Right lobe of liver (tissue), 6 donors: ENCODE results near the gene COL5A3. TPM values are rescaled to one million over a fixed set of nuclear protein-coding genes. Genes with fewer than 3 reads are reported as not detected.

Experiments used
- ATAC-seq, 4 donors: fragments of 200-7000 bp; cut with Tn5 transposase; one replicate each; pipeline ENCODE4 v1.9.1; 2020; ENCODE audit warnings: mild to moderate bottlenecking in 4 of 4, moderate library complexity in 4 of 4
- DNase-seq, 3 donors: peaks; one replicate each; pipeline ENCODE4 v3.0.0-alpha.2; 2020
- H3K27ac ChIP-seq, 3 donors: fragments of 200-600 bp; one replicate each; pipeline ENCODE4 v1.8.0; 2022
- H3K27me3 ChIP-seq, 2 donors: fragments of 200-600 bp; one replicate each; pipeline ENCODE4 v1.8.0; 2022
- H3K36me3 ChIP-seq, 4 donors: fragments of 200-600 bp; sonication (generic) in 1 of 4; one replicate each; pipeline versions ENCODE4 v1.5.1 to v1.8.0; 2017 to 2022; ENCODE audit warnings: control low read depth in 1 of 4
- H3K4me1 ChIP-seq, 4 donors: fragments of 200-600 bp; sonication (generic) in 1 of 4; one replicate each; pipeline versions ENCODE4 v1.5.1 to v1.8.0; 2017 to 2022; ENCODE audit warnings: control low read depth in 1 of 4
- H3K4me3 ChIP-seq, 3 donors: fragments of 200-600 bp; one replicate each; pipeline ENCODE4 v1.8.0; 2022
- H3K9me3 ChIP-seq, 4 donors: fragments of 200-600 bp; sonication (generic) in 1 of 4; one replicate each; pipeline versions ENCODE4 v1.5.1 to v1.8.0; 2017 to 2022; ENCODE audit warnings: control low read depth in 1 of 4
- CTCF ChIP-seq, 4 donors: fragments of 200-600 bp in 3 of 4; fragments of 450-650 bp in 1 of 4; IDR thresholded peaks; one replicate each; pipeline versions ENCODE4 v1.5.1 to v1.8.0; 2016 to 2022; ENCODE audit warnings: antibody characterized with exemption in 4 of 4, mild to moderate bottlenecking in 2 of 4
- POLR2A ChIP-seq: fragments of 450-650 bp; IDR thresholded peaks from one replicate; pipeline ENCODE4 v1.6.1; 2017; ENCODE audit warnings: antibody characterized with exemption, mild to moderate bottlenecking
- WGBS: methylation state at CpG from one replicate; pipeline ENCODE4 v1.1.6; 2018; ENCODE audit warnings: low coverage, low lambda C conversion rate; ENCODE audit not compliant: insufficient coverage; ENCODE audit errors: missing lambda C conversion rate; 5-methylcytosine and 5-hydroxymethylcytosine counted together
- intact Hi-C, 2 donors: fragments of 100-400 bp; cut with DNase I; formaldehyde crosslinking; loops; one replicate each; pipeline versions ENCODE4 v1.11.2 to v1.14.1; 2022
- total RNA-seq, 6 experiments: library from RNA; depleted of rRNA in 2 of 6; stranded (reverse); fragments of >200 nt in 2 of 6; fragmentation: NEBNext Ultra II Directional in 3 of 6; extraction: Animal tissue kit (Norgen Biotek cat#: 25700) in 3 of 6; gene quantifications; one replicate each; pipeline versions ENCODE4 v1.1.0 to v1.2.4, GENCODE V29; 2016 to 2023
- donor health status: DM: no; HTN: yes; CAD: no.
- donor health status: DM: no; HTN: no; CAD: no.
- donor health status: DM: no; HTN: no; CAD: no.
- donor health status: DM: no; HTN: yes; CAD: no.
- donor health status: DM: no; HTN: yes; CAD: no.

The COL5A3 gene
- total RNA-seq, 6 experiments from 2014 or later, result 3.3 to 20.2 (median 9.4) TPM

GRCh38 chr19:9986787-9987281 lies 23.5 kb downstream of the COL5A3 start:
- no peak for TF ChIP-seq CTCF (IDR thresholded peaks at IDR 0.05)
- TF ChIP-seq POLR2A, result no peak
- DNase-seq (no peak), ATAC-seq (no peak)
- H3K4me1 ChIP-seq, result no peaks in the 10 kb centered on the region
- H3K27me3 ChIP-seq, result no peaks in the 10 kb centered on the region
- 77% methylated on average over 6 of the region's 8 CpGs for WGBS
- no peaks in the 10 kb centered on the region for H3K9me3 ChIP-seq
- H3K36me3 ChIP-seq, result no peaks in the 10 kb centered on the region
- H3K4me3 ChIP-seq, result no peak overlapping the region
- intact Hi-C loops, result no loop called here
- H3K27ac ChIP-seq, result no peak overlapping the region

- H3K36me3 ChIP-seq, result no peaks in the 10 kb centered on the region
- 86% methylated on average over 8 of the region's 8 CpGs for WGBS
- H3K4me1 ChIP-seq, result no peaks in the 10 kb centered on the region
- no peak overlapping the region for H3K27ac ChIP-seq
- H3K4me3 ChIP-seq, result no peak overlapping the region
- H3K9me3 ChIP-seq, result no peaks in the 10 kb centered on the region
- intact Hi-C loops, result no loop called here
- DNase-seq (no peak), ATAC-seq (no peak)
- no peaks in the 10 kb centered on the region for H3K27me3 ChIP-seq
- TF ChIP-seq CTCF (IDR thresholded peaks at IDR 0.05) (no peak), POLR2A (no peak)
Observed at GRCh38 chr19:9981406-9982260, 28.7 kb downstream of the COL5A3 start.

GRCh38 chr19:9972103-9972502 lies 38.2 kb downstream of the COL5A3 start:
- H3K9me3 ChIP-seq, result no peaks in the 10 kb centered on the region
- no peaks in the 10 kb centered on the region for H3K4me1 ChIP-seq
- H3K36me3 ChIP-seq, result no peaks in the 10 kb centered on the region
- H3K27me3 ChIP-seq, result no peaks in the 10 kb centered on the region
- TF ChIP-seq CTCF (IDR thresholded peaks at IDR 0.05) (no peak), POLR2A (no peak)
- no peak for DNase-seq
- no peak for ATAC-seq
- no peak overlapping the region for H3K27ac ChIP-seq
- H3K4me3 ChIP-seq, result no peak overlapping the region
- 90% methylated on average over 6 of the region's 6 CpGs for WGBS
- intact Hi-C loops, result no loop called here

GRCh38 chr19:9971166-9971897 lies 39.0 kb downstream of the COL5A3 start:
- no peaks in the 10 kb centered on the region for H3K9me3 ChIP-seq
- no peak for DNase-seq
- ATAC-seq, result no peak
- no peak for TF ChIP-seq POLR2A
- no peaks in the 10 kb centered on the region for H3K36me3 ChIP-seq
- 78% methylated on average over 13 of the region's 15 CpGs for WGBS
- no peaks in the 10 kb centered on the region for H3K27me3 ChIP-seq
- no peak overlapping the region for H3K4me3 ChIP-seq
- H3K27ac ChIP-seq, result no peak overlapping the region
- intact Hi-C loops, result no loop called here
- H3K4me1 ChIP-seq, result no peaks in the 10 kb centered on the region

GRCh38 chr19:9970481-9970880 lies 39.8 kb downstream of the COL5A3 start:
- no peaks in the 10 kb centered on the region for H3K36me3 ChIP-seq
- intact Hi-C loops, result no loop called here
- WGBS, result 83% methylated on average over 1 of the region's 8 CpGs
- TF ChIP-seq CTCF (IDR thresholded peaks at IDR 0.05), result no peak
- TF ChIP-seq POLR2A, result no peak
- H3K27ac ChIP-seq, result no peak overlapping the region
- ATAC-seq, result no peak
- no peaks in the 10 kb centered on the region for H3K4me1 ChIP-seq
- H3K27me3 ChIP-seq, result no peaks in the 10 kb centered on the region
- H3K4me3 ChIP-seq, result no peak overlapping the region
- no peaks in the 10 kb centered on the region for H3K9me3 ChIP-seq
- no peak for DNase-seq
